Measurements from ENCODE around the gene SCAANT1. TPM values are rescaled to one million over a fixed set of nuclear protein-coding genes. Genes with fewer than 3 reads are reported as not detected.

The SCAANT1 gene
- not detected for total RNA-seq

DNA sequence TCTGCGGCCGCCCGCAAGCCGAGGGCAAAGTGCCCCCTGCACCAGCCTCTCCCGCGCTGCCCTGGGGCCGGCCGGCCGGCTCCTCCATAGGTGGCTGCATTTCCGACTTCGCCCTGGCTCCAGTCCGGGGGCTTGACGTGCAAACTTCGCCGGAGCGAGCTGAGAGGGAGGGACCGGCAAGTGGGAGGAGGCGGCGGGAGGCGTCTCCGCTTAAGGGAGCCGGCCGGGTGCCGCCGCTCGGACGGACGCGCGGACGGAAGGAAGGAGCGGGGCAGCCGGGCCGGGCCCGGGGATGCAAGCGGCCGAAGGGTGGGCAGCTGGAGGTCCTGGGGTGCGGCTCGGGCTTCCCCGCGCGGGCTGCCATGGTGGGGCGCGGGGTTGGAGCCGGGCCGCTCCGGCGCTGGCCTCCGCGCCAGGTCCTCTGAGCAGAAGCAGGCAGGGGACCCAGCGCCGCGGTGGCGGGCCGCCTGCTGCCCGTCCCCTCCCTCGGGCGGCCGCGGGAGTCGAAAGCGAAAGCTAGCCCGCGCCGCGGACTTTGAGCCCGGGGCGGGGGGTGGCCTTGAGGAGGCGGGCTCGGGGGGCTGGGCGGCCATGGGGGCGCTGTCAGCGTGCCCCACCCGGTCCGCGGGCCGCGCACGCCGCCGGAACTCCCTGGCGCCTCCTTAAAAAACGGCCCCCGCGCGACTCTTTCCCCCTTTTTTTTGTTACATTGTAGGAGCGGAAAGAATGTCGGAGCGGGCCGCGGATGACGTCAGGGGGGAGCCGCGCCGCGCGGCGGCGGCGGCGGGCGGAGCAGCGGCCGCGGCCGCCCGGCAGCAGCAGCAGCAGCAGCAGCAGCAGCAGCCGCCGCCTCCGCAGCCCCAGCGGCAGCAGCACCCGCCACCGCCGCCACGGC, at the start of gene SCAANT1:
Gene SCAANT1, minus strand, starts transcription at position 511 of the 895 bp plus-strand sequence.
- TF ChIP-seq POLR2A (IDR thresholded peaks at IDR 0.05) (peak; percentile 73), EP300 (IDR thresholded peaks at IDR 0.05; ENCODE audit: low read depth) (peak; percentile 15), POLR2AphosphoS5 (IDR thresholded peaks at IDR 0.05) (peak; percentile 53 to 78 (median 77))
- TF ChIP-seq, protein P1, sequence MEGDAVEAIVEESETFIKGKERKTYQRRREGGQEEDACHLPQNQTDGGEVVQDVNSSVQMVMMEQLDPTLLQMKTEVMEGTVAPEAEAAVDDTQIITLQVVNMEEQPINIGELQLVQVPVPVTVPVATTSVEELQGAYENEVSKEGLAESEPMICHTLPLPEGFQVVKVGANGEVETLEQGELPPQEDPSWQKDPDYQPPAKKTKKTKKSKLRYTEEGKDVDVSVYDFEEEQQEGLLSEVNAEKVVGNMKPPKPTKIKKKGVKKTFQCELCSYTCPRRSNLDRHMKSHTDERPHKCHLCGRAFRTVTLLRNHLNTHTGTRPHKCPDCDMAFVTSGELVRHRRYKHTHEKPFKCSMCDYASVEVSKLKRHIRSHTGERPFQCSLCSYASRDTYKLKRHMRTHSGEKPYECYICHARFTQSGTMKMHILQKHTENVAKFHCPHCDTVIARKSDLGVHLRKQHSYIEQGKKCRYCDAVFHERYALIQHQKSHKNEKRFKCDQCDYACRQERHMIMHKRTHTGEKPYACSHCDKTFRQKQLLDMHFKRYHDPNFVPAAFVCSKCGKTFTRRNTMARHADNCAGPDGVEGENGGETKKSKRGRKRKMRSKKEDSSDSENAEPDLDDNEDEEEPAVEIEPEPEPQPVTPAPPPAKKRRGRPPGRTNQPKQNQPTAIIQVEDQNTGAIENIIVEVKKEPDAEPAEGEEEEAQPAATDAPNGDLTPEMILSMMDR (IDR thresholded peaks at IDR 0.05): peak in 3 of 5 experiments; percentile 7 to 51 (median 46)
- intact Hi-C loops (cut with DNase I; ENCODE audit: low total_unique reads): loop anchor here (10.0 kb wide), 1 partner anchor 83 kb away; no protein-coding TSS in a partner anchor
- Histone ChIP-seq H3K36me3 (peaks cover 0 to 4% (median 0%) of the 10 kb centered on the region in 4 donors), H3K27ac (peak within 1 kb of the TSS; percentile 96 to 99 (median 98)), H3K9me3 (no peaks in the 10 kb centered on the region), H3K4me1 (peaks cover 6 to 41% (median 28%) of the 10 kb centered on the region in 4 donors), H3K27me3 (no peaks in the 10 kb centered on the region), H3K4me3 (peak within 1 kb of the TSS; percentile 62 to 81 (median 72))
- in situ Hi-C loops (cut with MboI; ENCODE audit: low pct_ligation_motif_present in 1 of 4, low pct_unique_long_range_greater_than_20kb in 1 of 4, low sequenced_read_pairs in 3 of 4): no loop called here
- peak; percentile 92 for DNase-seq
- WGBS, 2 donors (ENCODE audit: low coverage in 1 of 2): 0% methylated on average over 54 of the region's 115 CpGs; no CpG with 5 or more reads in 1 of the 2 donors

DNA sequence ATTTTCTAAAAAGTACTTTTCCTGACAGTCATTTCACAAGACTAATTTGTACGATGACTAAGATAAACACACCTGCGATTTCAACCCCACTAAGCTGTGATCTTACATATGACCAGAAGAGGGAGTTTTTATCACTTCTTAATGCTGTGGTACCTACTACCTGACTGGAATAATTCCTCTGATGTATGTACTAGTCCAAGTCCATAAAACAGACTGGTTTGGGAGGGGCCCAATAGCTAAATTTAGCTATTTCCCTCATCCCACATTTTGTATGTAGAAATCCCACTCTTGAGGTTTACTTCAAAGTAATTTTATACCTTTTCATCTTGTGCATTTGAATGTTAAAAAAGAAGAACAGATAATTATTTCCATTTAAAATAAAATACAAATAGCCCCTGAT, 49.7 kb upstream of the SCAANT1 start:
- peak overlapping the region in 1 of 4 donors; percentile 75 for H3K27ac ChIP-seq
- TF ChIP-seq EP300 (IDR thresholded peaks at IDR 0.05; ENCODE audit: low read depth) (no peak), POLR2AphosphoS5 (IDR thresholded peaks at IDR 0.05) (peak in 1 of 3 donors; percentile 34), POLR2A (IDR thresholded peaks at IDR 0.05) (no peak)
- TF ChIP-seq, protein P1 (IDR thresholded peaks at IDR 0.05): peak; percentile 64 to 81 (median 73)
- WGBS, 2 donors (ENCODE audit: low coverage in 1 of 2): 3 to 20% methylated on average over 2 of the region's 2 CpGs
- in situ Hi-C loops (cut with MboI; ENCODE audit: low pct_ligation_motif_present in 1 of 4, low pct_unique_long_range_greater_than_20kb in 1 of 4, low sequenced_read_pairs in 3 of 4): no loop called here
- H3K4me3 ChIP-seq: no peak overlapping the region
- no peaks in the 10 kb centered on the region for H3K9me3 ChIP-seq
- no peaks in the 10 kb centered on the region for H3K36me3 ChIP-seq
- intact Hi-C loops (cut with DNase I; ENCODE audit: low total_unique reads): no loop called here
- H3K4me1 ChIP-seq: peaks cover 4 to 71% (median 38%) of the 10 kb centered on the region in 4 donors
- DNase-seq: no peak
- H3K27me3 ChIP-seq: no peaks in the 10 kb centered on the region

DNA sequence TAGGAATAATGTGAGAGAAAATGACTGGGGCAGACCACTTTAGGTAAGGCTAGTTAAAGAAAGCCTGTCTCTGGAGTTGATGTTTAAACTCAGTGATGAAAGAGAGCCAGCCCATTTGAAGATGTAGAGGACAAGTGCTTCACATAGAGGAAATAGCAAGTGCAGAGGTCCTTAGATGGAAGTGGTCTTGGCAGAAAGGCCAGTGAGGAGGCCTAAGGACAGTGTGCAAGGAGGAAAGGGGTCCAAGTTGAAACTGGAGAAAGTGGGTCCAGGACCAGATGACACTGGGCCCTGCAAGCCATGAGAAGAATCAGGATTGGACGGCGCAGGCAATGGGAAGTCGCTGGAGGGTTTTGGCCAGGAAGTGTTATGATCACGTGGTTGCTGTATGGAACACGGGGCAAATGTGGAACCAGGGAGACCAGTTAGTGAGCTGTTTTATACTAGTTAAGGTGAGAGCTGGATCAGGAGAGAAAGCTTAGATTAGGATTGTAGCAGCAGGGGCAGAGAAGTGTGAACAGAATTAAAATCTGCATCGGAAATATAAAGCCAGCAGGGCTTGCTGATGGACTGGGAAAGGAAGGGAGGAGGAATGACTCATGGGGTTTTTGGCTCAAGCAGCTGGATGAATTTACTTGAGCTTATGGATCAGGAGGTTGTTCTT, 48.0 kb upstream of the SCAANT1 start:
- in situ Hi-C loops (cut with MboI; ENCODE audit: low pct_ligation_motif_present in 1 of 4, low pct_unique_long_range_greater_than_20kb in 1 of 4, low sequenced_read_pairs in 3 of 4): no loop called here

More for the DNA sequence above, 48.0 kb upstream of the SCAANT1 start:
- no peaks in the 10 kb centered on the region for H3K36me3 ChIP-seq
- peak overlapping the region in 1 of 4 donors; percentile 25 for H3K4me3 ChIP-seq
- intact Hi-C loops (cut with DNase I; ENCODE audit: low total_unique reads): no loop called here
- H3K27ac ChIP-seq: peak overlapping the region; percentile 56 to 75 (median 70)
- WGBS, 2 donors (ENCODE audit: low coverage in 1 of 2): 40 to 52% methylated on average over 4 to 6 of the region's 6 CpGs
- H3K4me1 ChIP-seq: peaks cover 0 to 59% (median 28%) of the 10 kb centered on the region in 4 donors
- TF ChIP-seq POLR2AphosphoS5 (IDR thresholded peaks at IDR 0.05) (no peak), POLR2A (IDR thresholded peaks at IDR 0.05) (no peak), EP300 (IDR thresholded peaks at IDR 0.05; ENCODE audit: low read depth) (no peak)
- TF ChIP-seq, protein P1 (IDR thresholded peaks at IDR 0.05): no peak
- no peaks in the 10 kb centered on the region for H3K27me3 ChIP-seq
- peak; percentile 34 for DNase-seq
- no peaks in the 10 kb centered on the region for H3K9me3 ChIP-seq
